GM21367 (cell line): ENCODE data around the gene PRG2.

Source experiments
- ATAC-seq: cut with Tn5 transposase; IDR thresholded peaks from one replicate; pipeline ENCODE4 v1.9.1; 2021; ENCODE audit not compliant: unreplicated experiment

PRG2 gene

DNA sequence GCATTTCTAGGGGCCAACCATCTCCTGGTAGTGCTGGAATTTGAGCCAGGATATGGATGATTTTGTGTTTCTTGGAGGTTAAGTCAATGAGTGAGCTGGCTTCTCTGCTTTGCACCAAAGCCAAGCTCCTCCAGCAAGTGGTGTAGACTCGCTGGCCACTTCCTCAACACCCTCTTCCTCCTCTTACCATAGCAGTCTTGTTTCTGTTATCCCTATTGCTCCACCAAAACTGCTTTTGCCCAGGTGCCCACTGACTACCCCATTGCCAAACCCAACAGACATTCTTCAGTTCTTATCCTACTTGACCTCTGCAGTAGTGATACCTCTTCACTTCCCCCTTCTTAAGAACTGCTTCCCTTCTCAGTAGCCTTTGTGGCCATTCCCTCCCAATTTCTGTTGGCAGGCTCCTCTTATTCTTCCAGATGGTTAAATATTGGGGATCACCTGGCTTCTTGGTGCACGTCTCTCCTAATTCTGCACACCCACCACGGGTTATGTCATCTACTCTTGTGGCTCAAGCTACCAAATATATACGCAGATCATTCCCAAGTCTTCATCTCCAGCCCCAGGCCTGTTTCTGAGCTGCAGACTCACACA, 7.0 kb upstream of the PRG2 start:
- no peak for ATAC-seq

DNA sequence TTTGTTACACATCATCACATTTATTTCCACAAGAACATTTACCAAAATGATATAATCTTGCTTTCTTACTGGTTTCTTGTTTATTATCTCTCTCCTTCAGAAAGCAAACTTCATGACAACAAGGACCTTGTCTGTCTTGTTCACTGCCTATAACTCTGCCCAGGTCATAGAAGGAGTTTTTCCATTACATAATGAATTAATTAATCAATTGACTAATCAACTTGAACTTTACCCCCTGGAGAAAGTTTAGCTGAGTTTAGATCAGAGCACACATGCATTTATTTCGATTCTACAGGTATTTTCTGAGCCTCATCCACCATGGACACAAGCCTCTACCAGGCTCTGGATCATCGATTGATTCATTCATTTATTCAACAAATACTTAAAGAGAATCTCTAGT, 6.3 kb upstream of the PRG2 start:
- no peak for ATAC-seq

DNA sequence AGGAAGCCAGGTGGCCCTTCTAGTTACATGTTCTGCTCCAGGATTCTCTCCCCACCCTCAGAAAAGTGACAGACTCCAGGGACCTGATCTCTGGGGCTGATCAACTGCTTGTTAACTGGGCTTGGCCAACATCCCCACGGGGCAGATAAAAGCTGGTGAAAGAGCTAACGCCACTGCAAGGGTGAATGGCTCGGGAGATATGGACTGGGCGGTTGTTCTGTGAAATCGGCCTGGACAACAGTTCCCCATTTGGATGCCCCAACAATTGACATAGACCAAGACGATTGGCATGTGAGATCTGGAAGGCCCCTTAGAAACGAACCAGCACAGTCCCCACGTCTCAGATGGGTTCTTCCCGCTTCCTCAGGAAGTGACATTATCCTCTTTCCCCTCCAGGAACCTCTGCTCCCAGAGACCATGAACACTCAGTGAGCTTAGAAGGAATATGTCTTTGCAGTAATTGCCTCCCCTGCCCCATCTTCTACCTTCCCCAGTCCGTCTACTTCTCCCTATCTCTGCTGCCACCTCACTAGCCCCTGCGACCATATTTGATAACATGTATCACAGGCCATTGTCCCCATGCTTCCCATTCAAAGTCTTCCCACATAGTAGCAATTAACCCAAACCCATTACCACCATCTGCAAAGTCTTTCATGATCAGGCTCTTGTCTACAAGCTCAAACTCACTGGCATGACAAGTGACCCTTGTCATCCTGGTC, 5.6 kb upstream of the PRG2 start:
- no peak for ATAC-seq

DNA sequence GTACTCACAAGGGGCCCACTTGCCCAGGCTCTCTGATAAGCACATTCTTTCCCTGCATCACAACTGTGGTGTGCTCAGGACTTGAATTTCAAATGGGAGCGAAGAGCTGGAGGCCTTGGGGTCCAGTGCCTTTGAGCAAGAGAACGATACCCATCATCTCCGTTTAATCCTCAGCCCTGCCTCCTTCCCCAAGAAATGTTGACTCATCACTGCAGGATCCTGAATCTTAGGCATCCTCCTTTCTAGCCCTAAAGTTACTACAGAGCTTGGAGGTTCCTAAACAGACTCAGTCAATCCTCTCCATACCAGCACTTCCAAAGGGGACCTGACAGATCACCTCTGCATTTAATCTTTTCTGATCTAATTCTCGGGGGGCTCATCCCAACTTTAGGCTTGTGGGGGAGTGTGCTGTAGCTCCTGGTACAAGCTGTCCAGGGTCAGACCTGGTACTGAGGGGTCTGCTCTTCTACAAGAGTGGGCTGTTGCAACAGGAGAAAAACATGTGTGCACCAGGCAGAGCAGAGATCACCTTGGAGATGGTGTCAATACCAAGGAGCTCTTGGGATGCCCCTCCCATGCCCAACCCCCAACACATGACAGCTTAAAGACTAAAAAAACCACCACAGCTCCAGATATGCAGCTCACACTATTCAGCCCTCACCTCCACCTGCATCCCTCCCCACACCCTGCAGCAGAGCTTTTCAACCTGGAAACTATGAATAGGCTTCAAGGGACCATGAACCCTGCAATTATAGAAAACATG, 3.9 kb upstream of the PRG2 start:
- ATAC-seq = no peak

DNA sequence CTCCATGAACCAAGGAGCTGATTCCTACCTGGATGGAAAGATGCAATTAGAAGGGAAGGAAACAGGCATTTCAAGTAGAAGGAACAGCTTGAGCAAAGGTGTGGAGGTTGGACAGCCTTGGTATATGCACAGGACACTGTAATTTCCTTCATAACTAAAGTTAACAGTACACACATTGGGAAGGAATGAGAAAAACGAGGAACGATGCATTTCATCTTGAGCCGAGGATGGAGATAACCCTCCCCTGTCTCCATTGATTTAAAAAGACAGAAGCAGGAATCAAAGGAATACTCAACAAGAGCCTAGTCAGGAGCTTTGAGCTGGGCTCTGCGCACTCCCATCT, 2.3 kb upstream of the PRG2 start:
- no peak for ATAC-seq

DNA sequence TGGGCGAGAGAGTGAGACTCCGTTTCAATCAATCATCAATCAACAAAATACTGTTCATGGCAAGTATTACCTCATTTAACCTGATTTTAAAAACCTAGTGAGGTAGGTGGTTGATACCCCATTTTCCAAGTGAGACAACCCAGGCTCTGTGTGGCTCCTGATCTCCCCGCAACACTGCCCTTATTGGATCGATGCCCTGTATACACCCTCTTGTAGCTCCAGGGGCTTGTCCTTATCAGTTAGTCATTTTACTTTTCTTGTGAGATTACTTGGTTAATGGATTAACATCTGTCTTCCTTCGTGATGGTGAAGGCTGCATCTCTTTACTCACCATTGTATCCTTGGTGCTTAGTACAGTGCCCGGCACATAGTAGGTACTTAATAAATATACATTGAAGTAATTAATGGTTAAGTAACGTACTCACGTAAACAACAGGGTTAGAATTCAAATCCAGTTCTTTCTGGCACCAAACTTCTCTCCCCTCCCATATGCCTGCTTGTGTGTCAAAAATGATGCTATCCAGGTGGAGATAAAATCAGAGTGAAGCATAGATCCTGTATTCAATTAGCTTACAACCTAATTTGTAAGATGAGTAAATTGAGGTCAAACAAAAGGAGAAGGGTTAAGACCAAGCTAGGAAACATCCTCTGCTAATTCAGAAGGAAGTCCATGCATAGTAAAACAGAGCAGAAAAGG, 1.8 kb upstream of the PRG2 start:
- no peak for ATAC-seq

DNA sequence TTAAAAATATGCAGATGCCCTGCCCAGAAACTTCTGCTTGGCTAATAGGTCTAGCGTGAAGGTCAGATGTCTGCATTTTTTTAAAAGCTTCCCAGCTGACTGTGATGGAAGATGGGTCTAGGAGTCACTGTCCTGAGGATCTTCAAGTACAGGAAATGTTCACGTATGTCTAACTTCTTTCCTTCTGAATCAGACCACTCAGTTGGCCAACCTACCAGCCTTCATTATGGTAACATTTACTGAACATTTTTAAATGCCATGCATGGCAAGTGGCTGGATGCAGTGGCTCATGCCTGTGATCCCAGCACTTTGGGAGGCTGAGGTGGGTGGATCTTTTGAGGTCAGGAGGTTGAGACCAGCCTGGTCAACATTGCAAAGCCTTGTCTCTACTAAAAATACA, 1.1 kb upstream of the PRG2 start:
- no peak for ATAC-seq

- no peak for ATAC-seq
Observed at GRCh38 chr11:57391111-57391510, 661 bp upstream of the PRG2 start.

- no peak for ATAC-seq
Observed at GRCh38 chr11:57387289-57388030, 3.0 kb downstream of the PRG2 start.

DNA sequence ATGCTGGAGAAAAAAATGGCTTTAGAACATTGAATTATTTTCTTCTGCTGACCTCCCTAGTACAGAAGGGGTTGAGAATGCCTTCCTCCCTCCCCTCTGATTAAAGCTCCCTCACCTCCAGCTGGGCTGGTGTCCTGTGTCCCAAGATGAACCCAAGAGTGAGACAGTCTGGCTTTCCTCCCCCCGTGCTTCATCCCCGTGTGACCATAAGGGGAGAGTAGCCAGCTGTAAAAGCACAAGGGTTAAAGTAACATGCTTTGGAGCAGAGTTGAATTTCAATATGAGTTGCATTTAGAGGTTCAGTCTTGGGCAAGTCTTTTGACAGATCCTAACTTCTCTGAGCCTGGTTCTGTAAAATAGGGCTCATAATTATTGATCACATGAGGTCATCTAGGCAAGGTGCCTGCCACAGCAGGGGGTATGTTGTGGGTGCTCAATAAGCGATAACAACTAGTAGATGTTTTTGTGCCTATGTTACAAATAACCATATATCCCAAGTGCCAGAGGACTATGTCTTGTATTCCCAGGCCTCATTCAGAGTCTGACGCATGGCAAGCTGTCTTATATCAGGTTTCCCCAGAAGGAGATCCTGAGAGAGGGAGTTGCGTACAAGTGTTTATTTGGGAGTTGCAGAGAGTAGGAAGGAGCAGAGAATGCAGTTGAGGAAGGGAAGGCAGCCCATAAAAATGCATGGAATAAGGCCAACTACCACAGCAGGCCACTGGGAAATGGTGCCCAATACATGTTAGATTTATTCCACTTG, 4.1 kb downstream of the PRG2 start:
- no peak for ATAC-seq

DNA sequence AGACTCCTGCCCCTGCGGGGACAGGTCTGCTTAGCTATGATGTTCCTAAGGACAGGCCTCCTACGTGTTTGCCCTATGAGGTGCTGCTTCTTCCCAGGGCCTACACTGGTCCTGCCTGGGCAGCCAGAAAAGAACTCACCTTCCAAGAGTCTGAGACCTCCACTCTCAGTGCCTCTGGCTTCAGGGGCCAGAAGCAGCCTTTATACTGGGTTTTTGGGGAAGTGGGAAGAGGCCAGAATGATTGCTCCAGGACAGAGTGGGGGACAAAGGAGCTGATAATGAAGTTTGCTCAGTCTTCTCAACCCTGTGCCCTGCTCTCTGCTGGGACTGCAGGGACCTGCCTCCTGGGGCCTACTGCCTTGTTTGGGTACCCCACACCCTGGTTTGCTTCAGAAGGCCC, 9.5 kb downstream of the PRG2 start, which contains the start of gene PRG3:
Gene PRG3 (minus strand): TSS at position 176 of the 400 bp plus-strand sequence. CDS start 442 bp downstream, outside the sequence.
- no peak for ATAC-seq

DNA sequence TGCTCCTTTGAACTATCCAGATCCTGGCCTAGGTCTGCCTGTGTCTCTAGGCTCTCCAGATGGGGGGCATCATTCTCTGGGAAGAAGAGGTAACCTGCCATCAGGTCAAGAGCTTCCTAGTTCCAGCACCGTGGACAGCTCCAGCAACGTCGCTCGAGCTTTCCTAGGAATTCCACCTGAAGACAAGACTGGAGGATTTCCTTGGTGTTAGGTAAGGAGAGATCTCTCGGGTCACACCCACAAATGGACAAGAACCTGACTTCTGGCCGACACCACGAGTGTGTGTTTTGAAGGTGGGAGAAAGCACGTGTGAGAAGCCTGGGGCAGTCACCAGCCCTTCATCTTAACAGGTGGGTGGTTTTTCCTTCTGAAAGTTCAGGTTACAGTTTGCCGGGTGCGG, 10.7 kb downstream of the PRG2 start:
- no peak for ATAC-seq

DNA sequence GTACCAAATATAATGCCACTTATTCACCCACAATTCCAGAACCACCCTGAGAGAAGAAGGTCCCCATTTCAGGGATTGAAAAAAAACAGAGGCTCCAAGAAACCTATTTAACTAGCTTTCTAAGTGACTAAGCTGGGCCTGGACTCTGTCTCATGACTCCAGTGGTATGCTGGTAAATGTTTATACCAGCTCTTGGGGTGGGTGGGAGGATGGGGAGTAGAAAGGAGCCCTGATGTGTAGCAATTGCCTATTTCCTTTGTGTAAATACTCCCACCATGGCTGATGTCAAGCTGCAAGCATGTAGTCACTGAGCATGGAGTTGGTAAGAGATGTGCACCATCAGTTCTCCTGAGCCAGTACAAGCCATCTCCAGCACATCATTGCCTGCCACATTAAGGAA, 12.3 kb downstream of the PRG2 start:
- ATAC-seq = no peak

DNA sequence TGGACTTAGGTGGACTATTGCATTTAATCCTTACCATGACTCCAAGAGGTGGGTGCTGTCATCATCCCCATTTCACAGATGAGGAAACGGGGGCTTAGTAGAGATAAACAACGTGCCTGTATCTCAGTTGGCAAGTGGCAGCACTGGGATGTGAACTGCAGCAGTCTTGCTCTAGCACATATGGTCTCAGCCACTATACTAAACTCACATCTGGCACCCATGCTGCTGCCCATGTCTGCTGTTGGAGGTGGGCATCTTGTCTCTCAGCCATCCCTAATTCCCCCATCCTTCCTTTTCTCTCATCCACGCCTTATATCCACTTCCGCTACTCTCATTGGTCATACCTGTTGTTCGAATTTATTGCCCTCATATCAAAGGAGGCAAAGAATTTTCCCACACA, 13.3 kb downstream of the PRG2 start:
- no peak for ATAC-seq

- ATAC-seq = no peak
Observed at GRCh38 chr11:57376095-57377090, 14.1 kb downstream of the PRG2 start.

DNA sequence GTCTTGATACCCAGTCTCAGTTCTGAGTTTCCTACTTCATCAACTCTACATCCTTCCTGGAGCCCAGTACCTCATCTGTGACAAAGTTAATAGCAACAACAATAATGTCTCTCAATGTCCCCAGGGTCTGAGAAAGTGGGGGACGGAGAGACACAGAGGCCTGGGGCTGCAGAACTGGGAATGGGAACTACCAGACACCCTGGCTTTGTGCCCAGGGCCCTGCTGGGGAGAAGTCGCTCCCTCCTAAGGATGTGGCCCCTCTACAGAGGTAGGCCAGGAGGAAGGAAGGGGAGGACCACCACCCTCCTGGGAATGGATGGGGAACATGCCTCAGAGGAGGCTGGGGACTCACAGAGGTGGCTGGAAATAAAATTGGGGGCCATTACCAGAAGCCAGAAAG, 15.0 kb downstream of the PRG2 start:
- no peak for ATAC-seq

GRCh38 chr11:57374966-57375365, 15.5 kb downstream of the PRG2 start:
- no peak for ATAC-seq

DNA sequence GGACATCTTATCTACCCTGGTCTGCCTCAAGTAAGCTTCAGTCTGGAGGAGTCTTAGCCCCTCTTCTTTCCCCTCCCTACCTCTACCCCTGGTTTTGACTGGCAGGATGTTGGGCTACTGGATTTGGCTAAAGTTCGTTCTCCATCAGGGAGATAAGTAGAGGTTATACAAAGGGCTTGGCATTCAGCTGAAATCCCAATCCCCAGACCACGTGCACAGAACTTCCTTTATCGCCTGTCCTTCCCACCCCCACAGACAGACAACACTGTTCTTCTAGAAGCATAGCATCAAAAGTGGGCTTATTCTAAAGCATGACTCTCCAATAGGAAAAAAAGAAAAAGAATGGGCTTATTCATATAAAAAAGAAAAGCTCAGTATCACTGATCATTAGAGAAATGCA, 17.3 kb downstream of the PRG2 start:
- ATAC-seq = no peak

DNA sequence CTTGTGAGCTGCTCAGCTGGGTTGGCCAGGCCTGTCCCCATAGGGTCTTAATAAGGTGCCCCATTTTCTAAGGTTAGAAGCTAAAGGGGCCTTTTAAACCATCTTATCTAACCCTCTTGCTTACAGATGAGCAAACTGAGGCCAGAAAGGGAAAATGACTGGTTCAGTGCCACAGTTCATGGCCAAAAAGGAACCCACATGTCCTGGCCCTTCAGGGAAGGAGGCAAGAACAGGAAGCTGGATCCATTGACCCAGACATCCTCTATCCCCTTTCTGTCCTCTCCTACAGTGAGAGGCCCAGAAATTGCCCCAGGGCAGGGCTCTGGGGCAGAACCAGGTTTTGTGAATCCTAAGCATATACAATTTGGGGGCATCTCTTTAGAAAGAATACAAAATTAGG, 19.5 kb downstream of the PRG2 start:
- ATAC-seq = no peak
